Kidney (tissue), 14 donors: Measurements from ENCODE around the gene GPC3. TPM values are rescaled to one million over a fixed set of nuclear protein-coding genes. Genes with fewer than 3 reads are reported as not detected.
"Not testable (repeated sequence)": the region's sequence is repeated elsewhere in the genome, so short reads cannot be mapped to it uniquely, and the experiment has no call there.

Experiments used
- DNase-seq, 5 donors: peaks; one replicate each; pipeline ENCODE4 v3.0.0-alpha.2; 2013 to 2020
- FAIRE-seq: peaks from 2 replicates; lab custom pipeline; 2012; peaks lifted over from hg19 to GRCh38; lab: Jason Lieb, UNC
- H3K27ac ChIP-seq, 2 donors: one replicate each; pipeline ENCODE4 v1.7.0; 2013; ENCODE audit warnings: low read depth in 2 of 2, low read length in 2 of 2, inconsistent platforms in 1 of 2
- H3K27me3 ChIP-seq: one replicate; pipeline ENCODE4 v1.7.1; 2013; ENCODE audit warnings: low read length, inconsistent platforms; ENCODE audit not compliant: control insufficient read depth, insufficient read depth
- H3K36me3 ChIP-seq, 3 donors: one replicate each; pipeline versions ENCODE4 v1.7.0 to v1.7.1; 2013; ENCODE audit warnings: low read length in 3 of 3, control low read depth in 1 of 3, inconsistent platforms in 1 of 3; ENCODE audit not compliant: insufficient read depth in 3 of 3, control insufficient read depth in 2 of 3
- H3K4me1 ChIP-seq, 3 donors: one replicate each; pipeline versions ENCODE4 v1.7.0 to v1.7.1; 2013; ENCODE audit warnings: low read length in 3 of 3, inconsistent platforms in 1 of 3, low read depth in 1 of 3; ENCODE audit not compliant: control insufficient read depth in 2 of 3, insufficient read depth in 2 of 3
- H3K4me3 ChIP-seq, 3 donors: one replicate each; pipeline versions ENCODE4 v1.7.0 to v1.8.1; 2013; ENCODE audit warnings: low read length in 3 of 3, control low read depth in 1 of 3, inconsistent platforms in 1 of 3
- H3K9ac ChIP-seq, 3 donors: one replicate each; pipeline versions ENCODE4 v1.7.0 to v1.7.1; 2013; ENCODE audit warnings: low read length in 3 of 3, control low read depth in 1 of 3, inconsistent platforms in 1 of 3
- H3K9me3 ChIP-seq, 3 donors: one replicate each; pipeline versions ENCODE4 v1.7.0 to v1.7.1; 2013; ENCODE audit warnings: low read length in 3 of 3, control low read depth in 1 of 3, inconsistent platforms in 1 of 3; ENCODE audit not compliant: control insufficient read depth in 2 of 3, insufficient read depth in 1 of 3
- CTCF ChIP-seq: IDR thresholded peaks from 3 replicates; pipeline ENCODE4 v1.5.1; 2012; ENCODE audit warnings: mild to moderate bottlenecking, moderate library complexity, borderline replicate concordance; ENCODE audit not compliant: insufficient read depth; ENCODE audit errors: extremely low read depth
- intact Hi-C: fragments of 100-400 bp; cut with DNase I; formaldehyde crosslinking; loops from one replicate; pipeline ENCODE4 v1.11.1; 2022
- polyA plus RNA-seq: library from polyadenylated mRNA; stranded (reverse); fragments of 350-450 nt; fragmentation: Illumina TruSeq; extraction: RNeasy Lipid Tissue Mini Kit (QIAGEN cat#74804); gene quantifications from one replicate; pipeline ENCODE4 v1.2.3, GENCODE V29; 2014; ENCODE audit warnings: low read depth, low replicate concordance; ENCODE audit not compliant: insufficient read depth
- total RNA-seq: library from RNA; stranded (reverse); fragmentation: NEBNext Ultra II Directional; extraction: Animal tissue kit (Norgen Biotek cat#: 25700); gene quantifications from one replicate; pipeline ENCODE4 v1.2.1, GENCODE V29; 2021
- donor health status: control.
- donor health status: control.
- donor health status: control.
- donor health status: control.
- donor health status: control.
- donor health status: DM: yes; HTN: yes; CAD: no.
- donor health status: Normal renal cell carcinoma (clear cell type).

The GPC3 gene
- total and polyA plus RNA-seq, 2 donors from 2014 or later = 43.0 to 52.5 TPM

- no peak for FAIRE-seq
- no peak overlapping the region for H3K27ac ChIP-seq
- intact Hi-C loops = no loop called here
- no peak overlapping the region for H3K9ac ChIP-seq
- no peaks in the 10 kb centered on the region for H3K4me1 ChIP-seq
- H3K9me3 ChIP-seq = no peaks in the 10 kb centered on the region
- no peak for DNase-seq
- no peaks in the 10 kb centered on the region for H3K27me3 ChIP-seq
- TF ChIP-seq CTCF = no peak
- no peaks in the 10 kb centered on the region for H3K36me3 ChIP-seq
- H3K4me3 ChIP-seq = no peak overlapping the region
These were observed 457.6 kb downstream of the GPC3 start for GRCh38 chrX:133527825-133528224.

GRCh38 chrX:133527415-133527814 is 458.0 kb downstream of the GPC3 start:
- intact Hi-C loops = no loop called here

GRCh38 chrX:133526773-133527172 is 458.6 kb downstream of the GPC3 start:
- DNase-seq, intact Hi-C loops, H3K9ac ChIP-seq, H3K27ac ChIP-seq, H3K4me1 ChIP-seq, H3K4me3 ChIP-seq, FAIRE-seq, H3K9me3 ChIP-seq, H3K36me3 ChIP-seq, H3K27me3 ChIP-seq: not testable (repeated sequence)

More at GRCh38 chrX:133527415-133527814, 458.0 kb downstream of the GPC3 start:
- Histone ChIP-seq H3K36me3 (no peaks in the 10 kb centered on the region), H3K27ac (no peak overlapping the region), H3K27me3 (no peaks in the 10 kb centered on the region), H3K4me1 (no peaks in the 10 kb centered on the region), H3K9me3 (no peaks in the 10 kb centered on the region), H3K4me3 (no peak overlapping the region), H3K9ac (no peak overlapping the region)
- no peak for TF ChIP-seq CTCF
- DNase-seq (no peak), FAIRE-seq (no peak)

- peak in 1 of 5 donors; percentile 22 for DNase-seq
- Histone ChIP-seq H3K36me3 (no peaks in the 10 kb centered on the region), H3K9me3 (no peaks in the 10 kb centered on the region), H3K27me3 (no peaks in the 10 kb centered on the region), H3K9ac (no peak overlapping the region), H3K4me3 (no peak overlapping the region), H3K4me1 (no peaks in the 10 kb centered on the region), H3K27ac (no peak overlapping the region)
- no peak for TF ChIP-seq CTCF
- intact Hi-C loops = no loop called here
- no peak for FAIRE-seq
These were observed 461.9 kb downstream of the GPC3 start for GRCh38 chrX:133523526-133523925.
